ENCODE measurements around the gene MCIDAS. TPM values are rescaled to one million over a fixed set of nuclear protein-coding genes. Genes with fewer than 3 reads are reported as not detected.

MCIDAS gene
- not detected in 2 replicates for total RNA-seq

GRCh38 chr5:55226934-55227663 is at the start of gene MCIDAS:
Gene MCIDAS, minus strand, starts transcription at chr5:55227315. Its CDS starts 177 bp downstream, at chr5:55227138.

GRCh38 chr5:55232985-55233928 is 6.1 kb upstream of the MCIDAS start, which contains the start of gene CCNO:
Gene CCNO, minus strand, starts transcription at chr5:55233608. Its CDS starts 85 bp downstream, at chr5:55233523.

GRCh38 chr5:55172937-55173686 is 54.0 kb downstream of the MCIDAS start, which contains the start of gene CDC20B:
Gene CDC20B, minus strand, starts transcription at chr5:55173177. Its CDS starts 177 bp downstream, at chr5:55173000.

Other genes with a start within 250 kb of the MCIDAS start
- gene ESM1, start 241.7 kb downstream of the MCIDAS start, total RNA-seq: 0.25 and 1.1 TPM in 2 replicates
- gene GZMK, start 203.1 kb downstream of the MCIDAS start, total RNA-seq: not detected in 2 replicates
- not detected in 2 replicates for gene GZMA, start 124.7 kb downstream of the MCIDAS start, total RNA-seq
- 108 and 132 TPM in 2 replicates for gene GPX8, start 67.1 kb downstream of the MCIDAS start, total RNA-seq
- not detected in 2 replicates for gene CDC20B, start 54.1 kb downstream of the MCIDAS start, total RNA-seq
- 0.10 and 0.25 TPM in 2 replicates for gene CCNO, start 6.3 kb upstream of the MCIDAS start, total RNA-seq
- 23.1 and 26.9 TPM in 2 replicates for gene DHX29, start 80.4 kb upstream of the MCIDAS start, total RNA-seq
- gene MTREX, start 80.7 kb upstream of the MCIDAS start, total RNA-seq: 51.0 and 61.2 TPM in 2 replicates